Measurements from ENCODE around the gene COPS9. TPM values are rescaled to one million over a fixed set of nuclear protein-coding genes. Genes with fewer than 3 reads are reported as not detected.

The COPS9 gene
- polyA plus RNA-seq, 3 donors from 2014 or later = 294 to 465 (median 356) TPM

Other genes starting within 250 kb of the COPS9 start
- gene NDUFA10, start 111.0 kb downstream of the COPS9 start, polyA plus RNA-seq = 100 to 1,000 TPM; 121 to 165 (median 135) TPM
- gene OR6B2, start 105.9 kb downstream of the COPS9 start, polyA plus RNA-seq = not detected
- gene OR6B3, start 82.8 kb downstream of the COPS9 start, polyA plus RNA-seq = not detected
- gene OTOS, start 4.4 kb upstream of the COPS9 start, polyA plus RNA-seq = not detected